GM23338 (cell line): ENCODE results near the gene ADAMTSL2. TPM values are rescaled to one million over a fixed set of nuclear protein-coding genes. Genes with fewer than 3 reads are reported as not detected.

Experiments used
- ATAC-seq: fragments of 200-7000 bp; cut with Tn5 transposase; 3 replicates; pipeline ENCODE4 v1.9.1; 2020
- DNase-seq: peaks from one replicate; pipeline ENCODE4 v3.0.0-alpha.2; 2015; ENCODE audit warnings: low spot score
- H2AFZ ChIP-seq: fragments of 200-600 bp; sonication (generic); 2 replicates; pipeline ENCODE4 v1.8.0; 2016; ENCODE audit warnings: antibody characterized with exemption, mild to moderate bottlenecking, moderate library complexity
- H3F3A ChIP-seq: fragments of 200-600 bp; sonication (generic); replicated peaks from 2 replicates; pipeline ENCODE4 v1.8.0; 2017; ENCODE audit warnings: antibody characterized with exemption, mixed run types, low read depth
- H3K27ac ChIP-seq: fragments of 200-600 bp; sonication (generic); 2 replicates; pipeline ENCODE4 v1.6.1; 2016; ENCODE audit warnings: low read depth
- H3K27me3 ChIP-seq: fragments of 200-600 bp; sonication (generic); 2 replicates; pipeline ENCODE4 v1.8.0; 2016; ENCODE audit warnings: mild to moderate bottlenecking, mixed run types, moderate library complexity; ENCODE audit not compliant: insufficient read depth
- H3K36me3 ChIP-seq: fragments of 200-600 bp; sonication (generic); 2 replicates; pipeline ENCODE4 v1.8.0; 2016; ENCODE audit warnings: mild to moderate bottlenecking; ENCODE audit not compliant: insufficient read depth
- H3K4me1 ChIP-seq: fragments of 200-600 bp; sonication (generic); 2 replicates; pipeline ENCODE4 v1.8.0; 2016; ENCODE audit warnings: mild to moderate bottlenecking, moderate library complexity; ENCODE audit not compliant: insufficient read depth
- H3K4me2 ChIP-seq: fragments of 200-600 bp; sonication (generic); 2 replicates; pipeline ENCODE4 v1.7.1; 2017; ENCODE audit warnings: mixed run types
- H3K4me3 ChIP-seq: fragments of 200-600 bp; sonication (generic); 2 replicates; pipeline ENCODE4 v1.6.1; 2016; ENCODE audit warnings: mixed run types
- H3K79me2 ChIP-seq: fragments of 200-600 bp; sonication (generic); replicated peaks from 2 replicates; pipeline ENCODE4 v1.8.0; 2017; ENCODE audit warnings: mild to moderate bottlenecking; ENCODE audit not compliant: insufficient read depth
- H3K9me2 ChIP-seq: fragments of 200-600 bp; sonication (generic); 2 replicates; pipeline ENCODE4 v1.8.0; 2017; ENCODE audit not compliant: insufficient read depth
- H4K20me1 ChIP-seq: fragments of 200-600 bp; sonication (generic); replicated peaks from 2 replicates; pipeline ENCODE4 v1.8.0; 2017; ENCODE audit warnings: mild to moderate bottlenecking; ENCODE audit not compliant: insufficient read depth
- H3K27ac Mint-ChIP-seq: 2 replicates; pipeline ENCODE4 v1.8.0; 2020; ENCODE audit warnings: inconsistent platforms, mild to moderate bottlenecking, moderate library complexity, mixed read lengths
- H3K27me3 Mint-ChIP-seq: 3 replicates; pipeline ENCODE4 v1.8.0; 2022; ENCODE audit warnings: low read depth, mild to moderate bottlenecking, moderate library complexity, mixed read lengths, inconsistent platforms; ENCODE audit not compliant: insufficient read depth, poor library complexity
- H3K36me3 Mint-ChIP-seq: 3 replicates; pipeline ENCODE4 v1.8.0; 2021; ENCODE audit warnings: low read depth, mild to moderate bottlenecking, inconsistent platforms, moderate library complexity, mixed read lengths
- H3K4me1 Mint-ChIP-seq: 3 replicates; pipeline ENCODE4 v1.8.0; 2020; ENCODE audit warnings: mild to moderate bottlenecking, inconsistent platforms, mixed read lengths
- H3K4me3 Mint-ChIP-seq: 3 replicates; pipeline ENCODE4 v1.8.0; 2021; ENCODE audit warnings: moderate library complexity, mild to moderate bottlenecking, inconsistent platforms, mixed read lengths
- H3K9me3 Mint-ChIP-seq: 3 replicates; pipeline ENCODE4 v1.8.0; 2020; ENCODE audit warnings: moderate library complexity, mild to moderate bottlenecking, inconsistent platforms, mixed read lengths
- CREB1 ChIP-seq: fragments of 250-450 bp; sonication (Bioruptor Pico); IDR thresholded peaks from 2 replicates; pipeline ENCODE4 v1.5.0; 2020; ENCODE audit warnings: low read depth, mild to moderate bottlenecking, moderate library complexity
- CTCF ChIP-seq, 2 experiments: fragments of 200-600 bp in 1 of 2; sonication (generic) in 1 of 2; conservative IDR thresholded peaks; 2 replicates each; pipeline versions ENCODE4 v1.5.1 to v1.6.1; 2016 to 2017; ENCODE audit warnings: antibody characterized with exemption in 2 of 2, low read depth in 2 of 2, mild to moderate bottlenecking in 2 of 2, moderate library complexity in 1 of 2
- ETS1 ChIP-seq: IDR thresholded peaks from 2 replicates; pipeline ENCODE4 v1.6.1; 2016; ENCODE audit warnings: antibody characterized with exemption
- EZH2 ChIP-seq: fragments of 200-600 bp; sonication (generic); IDR thresholded peaks from one replicate; pipeline ENCODE4 v1.8.0; 2017; ENCODE audit warnings: antibody characterized with exemption, mild to moderate bottlenecking, low read depth; ENCODE audit not compliant: unreplicated experiment
- EZH2phosphoT487 ChIP-seq: fragments of 200-600 bp; sonication (generic); IDR thresholded peaks from one replicate; pipeline ENCODE4 v1.8.1; 2018; ENCODE audit warnings: antibody characterized with exemption; ENCODE audit not compliant: unreplicated experiment
- JUNB ChIP-seq: IDR thresholded peaks from one replicate; pipeline ENCODE4 v1.6.1; 2016; ENCODE audit warnings: antibody characterized with exemption; ENCODE audit not compliant: unreplicated experiment
- NANOG ChIP-seq: IDR thresholded peaks from 2 replicates; pipeline ENCODE4 v1.6.1; 2016; ENCODE audit warnings: antibody characterized with exemption, borderline replicate concordance
- POLR2AphosphoS5 ChIP-seq: IDR thresholded peaks from 2 replicates; pipeline ENCODE4 v1.6.1; 2016; ENCODE audit warnings: antibody characterized with exemption, low read depth
- REST ChIP-seq: IDR thresholded peaks from one replicate; pipeline ENCODE4 v1.6.1; 2018; ENCODE audit warnings: antibody characterized with exemption; ENCODE audit not compliant: unreplicated experiment
- STAT1 ChIP-seq: IDR thresholded peaks from one replicate; pipeline ENCODE4 v1.6.1; 2016; ENCODE audit warnings: antibody characterized with exemption; ENCODE audit not compliant: unreplicated experiment
- ZNF114 ChIP-seq: fragments of 250-450 bp; sonication (Bioruptor Pico); IDR thresholded peaks from 2 replicates; pipeline ENCODE4 v1.5.0; 2020; ENCODE audit warnings: mild to moderate bottlenecking, moderate library complexity
- ZNF331 ChIP-seq: fragments of 250-450 bp; sonication (Bioruptor Pico); IDR thresholded peaks from 2 replicates; pipeline ENCODE4 v1.5.0; 2020; ENCODE audit warnings: low read depth, mild to moderate bottlenecking, moderate library complexity
- ZNF462 ChIP-seq: fragments of 250-450 bp; sonication (Bioruptor Pico); IDR thresholded peaks from 2 replicates; pipeline ENCODE4 v1.5.0; 2020; ENCODE audit warnings: mild to moderate bottlenecking, moderate library complexity
- polyA plus RNA-seq: library from polyadenylated mRNA; unstranded; fragments of >200 nt; fragmentation: Nextera tagmentation; extraction: Ambion mirVana; gene quantifications from 2 replicates; pipeline ENCODE4 v1.2.1, GENCODE V29; 2016
- total RNA-seq: library from RNA; depleted of rRNA; stranded (reverse); fragments of >200 nt; shearing (Covaris generic); gene quantifications from 2 replicates; pipeline ENCODE4 v1.2.3, GENCODE V29; 2014

The ADAMTSL2 gene
- total and polyA plus RNA-seq, 2 experiments from 2014 or later = 0.15 to 0.66 TPM

GRCh38 chr9:133577737-133578112 is 43.2 kb downstream of the ADAMTSL2 start:
- Histone ChIP-seq H3K9me2 (no peaks in the 10 kb centered on the region), H3K27me3 (no peaks in the 10 kb centered on the region), H3K36me3 (no peaks in the 10 kb centered on the region), H3K4me1 (no peaks in the 10 kb centered on the region), H3K4me3 (no peak overlapping the region), H3F3A (no peaks in the 10 kb centered on the region), H2AFZ (no peak overlapping the region), H3K79me2 (no peaks in the 10 kb centered on the region), H3K4me2 (no peak overlapping the region), H4K20me1 (no peaks in the 10 kb centered on the region), H3K27ac (no peak overlapping the region)
- Mint-ChIP-seq H3K36me3 (no peaks in the 10 kb centered on the region; the same call in 2 of the 3 replicates), H3K4me1 (peaks cover 37% of the 10 kb centered on the region), H3K9me3 (no peaks in the 10 kb centered on the region), H3K4me3 (no peak overlapping the region), H3K27ac (no peak overlapping the region), H3K27me3 (peaks cover 19% of the 10 kb centered on the region)
- ATAC-seq (no peak), DNase-seq (no peak)
- TF ChIP-seq NANOG (no peak), CREB1 (CRISPR knock-in tag) (no peak), EZH2 (no peak), ZNF114 (no peak), CTCF (conservative IDR thresholded peaks at IDR 0.05; ENCODE audit: low read depth in 2 of 2) (no peak), POLR2AphosphoS5 (no peak), ETS1 (no peak), EZH2phosphoT487 (no peak), JUNB (no peak), ZNF462 (CRISPR knock-in tag) (no peak), ZNF331 (no peak), REST (no peak), STAT1 (no peak)
